ENCODE results near the gene PBXIP1.

PBXIP1 gene

DNA sequence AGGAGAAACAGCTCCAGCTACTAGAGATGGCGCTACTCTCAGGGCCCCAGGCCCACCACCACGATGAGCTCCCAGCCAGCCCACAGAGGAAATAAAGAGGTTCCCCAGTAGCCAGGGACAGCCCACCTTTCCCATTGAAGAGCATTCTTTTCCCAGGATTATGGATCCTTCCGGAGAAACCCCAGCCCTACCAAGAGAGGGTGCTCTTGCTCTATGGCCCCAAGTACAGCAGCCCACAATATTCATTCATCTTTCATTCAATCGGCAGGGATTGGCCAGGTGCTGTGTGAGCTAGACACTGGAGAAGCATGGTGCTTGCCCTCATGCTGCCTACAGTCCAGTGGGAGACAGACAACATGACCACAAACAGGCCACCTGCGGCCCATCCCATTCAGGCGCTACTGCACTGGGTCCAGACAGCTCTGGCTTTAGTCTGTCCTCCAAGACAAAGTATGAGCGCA lies 49.2 kb downstream of the PBXIP1 start:
- no peak overlapping the region for H3K4me2 ChIP-seq (ENCODE audit: low read length, poor library complexity, severe bottlenecking)
- no peak for DNase-seq
- no peak overlapping the region for H3K14ac ChIP-seq (ENCODE audit: low read length in 2 of 2)
- H3K18ac ChIP-seq (ENCODE audit: low read depth in 1 of 2, low read length in 2 of 2): no peak overlapping the region
- H3K9me3 ChIP-seq (ENCODE audit: control insufficient read depth, low read length): peaks cover 18% of the 10 kb centered on the region
- H2AK5ac ChIP-seq (ENCODE audit: low read length, severe bottlenecking): no peak overlapping the region
- peak overlapping the region; percentile 11 for H4K91ac ChIP-seq (ENCODE audit: low read length)
- H4K8ac ChIP-seq (ENCODE audit: low read length): no peak overlapping the region
- no peaks in the 10 kb centered on the region for H3K36me3 ChIP-seq (ENCODE audit: control insufficient read depth in 1 of 2, insufficient read depth in 2 of 2, low read depth in 1 of 2, low read length in 2 of 2)
- no peak overlapping the region for H2AFZ ChIP-seq (ENCODE audit: low read depth, low read length)
- no peak overlapping the region for H3K4me3 ChIP-seq (ENCODE audit: insufficient read depth in 1 of 2, low read depth in 1 of 2, low read length in 2 of 2)
- H3K79me1 ChIP-seq (replicated peaks; ENCODE audit: low read length, poor library complexity, severe bottlenecking): no peaks in the 10 kb centered on the region
- H3K9ac ChIP-seq (ENCODE audit: low read length): no peak overlapping the region
- H3K27ac ChIP-seq (ENCODE audit: low read length, poor library complexity, severe bottlenecking): no peak overlapping the region
- H2BK5ac ChIP-seq (ENCODE audit: low read depth, low read length, poor library complexity, severe bottlenecking): no peak overlapping the region
- no peak overlapping the region for H2BK120ac ChIP-seq (ENCODE audit: low read depth, low read length)
- no peak overlapping the region for H3K23ac ChIP-seq (ENCODE audit: low read length in 2 of 2)
- no peak overlapping the region for H2BK12ac ChIP-seq (ENCODE audit: low read length in 2 of 2)
- WGBS: 89% methylated on average over 7 of the region's 7 CpGs
- no peak overlapping the region for H3K4ac ChIP-seq (ENCODE audit: low read depth in 1 of 2, low read length in 2 of 2)
- H3K4me1 ChIP-seq (ENCODE audit: control insufficient read depth, insufficient read depth, low read depth, low read length): no peaks in the 10 kb centered on the region
- peaks cover 0 to 9% of the 10 kb centered on the region in 2 experiments for H3K27me3 ChIP-seq (ENCODE audit: control insufficient read depth in 1 of 2, insufficient read depth in 1 of 2, low read length in 2 of 2)
- H2BK15ac ChIP-seq (ENCODE audit: low read depth, poor library complexity, severe bottlenecking): no peak overlapping the region

DNA sequence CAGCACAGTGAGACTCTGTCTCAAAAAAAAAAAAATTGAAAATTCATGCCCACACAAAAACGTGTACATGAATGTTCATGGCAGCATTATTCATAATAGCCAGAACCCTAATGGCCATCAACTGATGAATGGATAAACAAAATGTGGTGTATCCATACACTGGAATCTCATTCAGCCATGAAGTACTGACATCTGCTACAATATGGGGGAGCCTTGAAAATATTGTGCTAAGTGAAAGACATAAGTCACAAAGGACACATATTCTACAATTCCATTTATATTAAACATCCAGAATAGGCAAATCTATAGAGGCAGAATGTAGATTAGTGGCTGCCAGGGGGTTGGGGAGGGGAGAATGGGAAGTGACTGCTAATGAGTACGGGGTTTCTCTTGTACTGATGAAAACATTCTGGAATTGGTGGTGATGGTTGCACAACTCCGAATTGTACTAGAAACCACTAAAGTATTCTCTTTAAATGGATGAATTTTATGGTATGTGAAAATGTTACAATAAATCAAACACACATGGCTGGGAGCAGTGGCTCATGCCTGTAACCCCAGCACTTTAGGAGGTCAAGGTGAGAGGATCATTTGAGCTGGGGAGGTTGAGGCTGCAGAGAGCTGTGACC lies 52.8 kb downstream of the PBXIP1 start:
- Histone ChIP-seq H3K4me3 (ENCODE audit: insufficient read depth in 1 of 2, low read depth in 1 of 2, low read length in 2 of 2) (no peak overlapping the region), H3K4me2 (ENCODE audit: low read length, poor library complexity, severe bottlenecking) (no peak overlapping the region), H4K91ac (ENCODE audit: low read length) (peak overlapping the region; percentile 66), H2BK5ac (ENCODE audit: low read depth, low read length, poor library complexity, severe bottlenecking) (no peak overlapping the region), H3K9me3 (ENCODE audit: control insufficient read depth, low read length) (peaks cover 6% of the 10 kb centered on the region), H2BK120ac (ENCODE audit: low read depth, low read length) (no peak overlapping the region), H2BK15ac (ENCODE audit: low read depth, poor library complexity, severe bottlenecking) (no peak overlapping the region), H2AK5ac (ENCODE audit: low read length, severe bottlenecking) (no peak overlapping the region), H3K79me1 (replicated peaks; ENCODE audit: low read length, poor library complexity, severe bottlenecking) (no peaks in the 10 kb centered on the region), H3K9ac (ENCODE audit: low read length) (no peak overlapping the region), H3K27ac (ENCODE audit: low read length, poor library complexity, severe bottlenecking) (no peak overlapping the region), H3K14ac (ENCODE audit: low read length in 2 of 2) (no peak overlapping the region), H3K36me3 (ENCODE audit: control insufficient read depth in 1 of 2, insufficient read depth in 2 of 2, low read depth in 1 of 2, low read length in 2 of 2) (no peaks in the 10 kb centered on the region), H2AFZ (ENCODE audit: low read depth, low read length) (peak overlapping the region; percentile 10), H3K4me1 (ENCODE audit: control insufficient read depth, insufficient read depth, low read depth, low read length) (no peaks in the 10 kb centered on the region), H2BK12ac (ENCODE audit: low read length in 2 of 2) (no peak overlapping the region), H3K18ac (ENCODE audit: low read depth in 1 of 2, low read length in 2 of 2) (no peak overlapping the region), H3K23ac (ENCODE audit: low read length in 2 of 2) (no peak overlapping the region), H3K27me3 (ENCODE audit: control insufficient read depth in 1 of 2, insufficient read depth in 1 of 2, low read length in 2 of 2) (peaks cover 0 to 7% of the 10 kb centered on the region in 2 experiments), H4K8ac (ENCODE audit: low read length) (no peak overlapping the region), H3K4ac (ENCODE audit: low read depth in 1 of 2, low read length in 2 of 2) (no peak overlapping the region)
- WGBS: 50% methylated on average over 1 of the region's 3 CpGs
- no peak for DNase-seq

DNA sequence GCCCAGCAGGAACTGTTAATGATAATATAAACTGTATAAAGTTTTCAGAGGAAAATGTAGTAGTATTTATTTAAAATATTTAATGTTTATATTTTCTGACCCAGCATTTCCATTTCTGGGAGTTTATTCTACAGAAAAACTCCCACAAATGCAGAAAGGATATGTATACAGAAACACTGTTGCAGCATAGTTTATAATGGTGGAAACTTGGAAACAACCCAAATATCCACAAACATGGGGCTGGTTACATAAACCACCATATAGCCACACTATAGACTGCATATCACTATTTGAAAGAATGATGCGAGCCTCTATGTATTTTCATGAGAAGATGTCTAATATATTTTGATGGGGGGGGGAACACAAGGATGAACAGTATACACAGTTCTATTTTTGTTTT lies 54.3 kb downstream of the PBXIP1 start:
- H3K4me3 ChIP-seq (ENCODE audit: insufficient read depth in 1 of 2, low read depth in 1 of 2, low read length in 2 of 2): no peak overlapping the region
- no peaks in the 10 kb centered on the region for H3K4me1 ChIP-seq (ENCODE audit: control insufficient read depth, insufficient read depth, low read depth, low read length)
- no peak overlapping the region for H3K14ac ChIP-seq (ENCODE audit: low read length in 2 of 2)
- H3K23ac ChIP-seq (ENCODE audit: low read length in 2 of 2): no peak overlapping the region
- H3K18ac ChIP-seq (ENCODE audit: low read depth in 1 of 2, low read length in 2 of 2): no peak overlapping the region
- no peak overlapping the region for H3K4ac ChIP-seq (ENCODE audit: low read depth in 1 of 2, low read length in 2 of 2)
- H2BK120ac ChIP-seq (ENCODE audit: low read depth, low read length): no peak overlapping the region
- WGBS: 100% methylated on average over 1 of the region's 1 CpG
- H3K27me3 ChIP-seq (ENCODE audit: control insufficient read depth in 1 of 2, insufficient read depth in 1 of 2, low read length in 2 of 2): peaks cover 9 to 16% of the 10 kb centered on the region in 2 experiments
- H2BK12ac ChIP-seq (ENCODE audit: low read length in 2 of 2): no peak overlapping the region
- H4K8ac ChIP-seq (ENCODE audit: low read length): no peak overlapping the region
- no peak overlapping the region for H3K27ac ChIP-seq (ENCODE audit: low read length, poor library complexity, severe bottlenecking)
- H2BK15ac ChIP-seq (ENCODE audit: low read depth, poor library complexity, severe bottlenecking): no peak overlapping the region
- H3K9me3 ChIP-seq (ENCODE audit: control insufficient read depth, low read length): no peaks in the 10 kb centered on the region
- no peak overlapping the region for H2AFZ ChIP-seq (ENCODE audit: low read depth, low read length)
- DNase-seq: peak; percentile 47
- no peak overlapping the region for H2AK5ac ChIP-seq (ENCODE audit: low read length, severe bottlenecking)
- H3K79me1 ChIP-seq (replicated peaks; ENCODE audit: low read length, poor library complexity, severe bottlenecking): no peaks in the 10 kb centered on the region
- H2BK5ac ChIP-seq (ENCODE audit: low read depth, low read length, poor library complexity, severe bottlenecking): no peak overlapping the region
- no peak overlapping the region for H3K4me2 ChIP-seq (ENCODE audit: low read length, poor library complexity, severe bottlenecking)
- no peaks in the 10 kb centered on the region for H3K36me3 ChIP-seq (ENCODE audit: control insufficient read depth in 1 of 2, insufficient read depth in 2 of 2, low read depth in 1 of 2, low read length in 2 of 2)
- no peak overlapping the region for H3K9ac ChIP-seq (ENCODE audit: low read length)
- no peak overlapping the region for H4K91ac ChIP-seq (ENCODE audit: low read length)

DNA sequence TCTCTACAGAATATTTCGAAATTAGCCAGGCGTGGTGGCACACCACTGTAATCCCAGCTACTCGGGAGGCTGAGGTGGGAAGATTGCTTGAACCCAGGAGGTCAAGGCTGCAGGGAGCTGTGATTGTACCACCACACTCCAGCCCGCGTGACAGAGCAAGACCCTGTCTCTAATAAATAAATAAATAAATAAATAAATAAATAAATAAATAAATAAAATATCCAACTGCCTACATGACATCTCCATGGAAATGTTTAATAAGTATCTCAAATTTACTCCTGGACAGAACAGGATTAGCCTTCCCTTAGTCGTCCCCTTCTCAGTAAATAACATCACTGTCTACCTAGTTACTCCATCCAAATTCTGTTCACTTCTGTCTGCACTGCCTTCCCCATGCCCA lies 56.9 kb downstream of the PBXIP1 start:
- Histone ChIP-seq H3K27ac (ENCODE audit: low read length, poor library complexity, severe bottlenecking) (no peak overlapping the region), H2AFZ (ENCODE audit: low read depth, low read length) (no peak overlapping the region)

More for the DNA sequence above, 56.9 kb downstream of the PBXIP1 start:
- WGBS: 80% methylated on average over 4 of the region's 6 CpGs
- Histone ChIP-seq H4K8ac (ENCODE audit: low read length) (no peak overlapping the region), H3K23ac (ENCODE audit: low read length in 2 of 2) (no peak overlapping the region), H3K4me1 (ENCODE audit: control insufficient read depth, insufficient read depth, low read depth, low read length) (no peaks in the 10 kb centered on the region), H3K4ac (ENCODE audit: low read depth in 1 of 2, low read length in 2 of 2) (no peak overlapping the region), H2BK12ac (ENCODE audit: low read length in 2 of 2) (no peak overlapping the region), H4K91ac (ENCODE audit: low read length) (peak overlapping the region; percentile 75), H3K79me1 (replicated peaks; ENCODE audit: low read length, poor library complexity, severe bottlenecking) (no peaks in the 10 kb centered on the region), H2AK5ac (ENCODE audit: low read length, severe bottlenecking) (no peak overlapping the region), H2BK5ac (ENCODE audit: low read depth, low read length, poor library complexity, severe bottlenecking) (no peak overlapping the region), H3K27me3 (ENCODE audit: control insufficient read depth in 1 of 2, insufficient read depth in 1 of 2, low read length in 2 of 2) (peaks cover 11 to 33% of the 10 kb centered on the region in 2 experiments), H3K36me3 (ENCODE audit: control insufficient read depth in 1 of 2, insufficient read depth in 2 of 2, low read depth in 1 of 2, low read length in 2 of 2) (no peaks in the 10 kb centered on the region), H3K4me3 (ENCODE audit: insufficient read depth in 1 of 2, low read depth in 1 of 2, low read length in 2 of 2) (no peak overlapping the region), H3K9me3 (ENCODE audit: control insufficient read depth, low read length) (no peaks in the 10 kb centered on the region), H2BK120ac (ENCODE audit: low read depth, low read length) (no peak overlapping the region), H3K4me2 (ENCODE audit: low read length, poor library complexity, severe bottlenecking) (no peak overlapping the region), H3K18ac (ENCODE audit: low read depth in 1 of 2, low read length in 2 of 2) (no peak overlapping the region), H2BK15ac (ENCODE audit: low read depth, poor library complexity, severe bottlenecking) (no peak overlapping the region), H3K9ac (ENCODE audit: low read length) (no peak overlapping the region), H3K14ac (ENCODE audit: low read length in 2 of 2) (no peak overlapping the region)
- no peak for DNase-seq

Measured in mesenchymal stem cell (in vitro differentiated cells and primary cell).